ENCODE data around the gene ICA1.

The ICA1 gene

DNA sequence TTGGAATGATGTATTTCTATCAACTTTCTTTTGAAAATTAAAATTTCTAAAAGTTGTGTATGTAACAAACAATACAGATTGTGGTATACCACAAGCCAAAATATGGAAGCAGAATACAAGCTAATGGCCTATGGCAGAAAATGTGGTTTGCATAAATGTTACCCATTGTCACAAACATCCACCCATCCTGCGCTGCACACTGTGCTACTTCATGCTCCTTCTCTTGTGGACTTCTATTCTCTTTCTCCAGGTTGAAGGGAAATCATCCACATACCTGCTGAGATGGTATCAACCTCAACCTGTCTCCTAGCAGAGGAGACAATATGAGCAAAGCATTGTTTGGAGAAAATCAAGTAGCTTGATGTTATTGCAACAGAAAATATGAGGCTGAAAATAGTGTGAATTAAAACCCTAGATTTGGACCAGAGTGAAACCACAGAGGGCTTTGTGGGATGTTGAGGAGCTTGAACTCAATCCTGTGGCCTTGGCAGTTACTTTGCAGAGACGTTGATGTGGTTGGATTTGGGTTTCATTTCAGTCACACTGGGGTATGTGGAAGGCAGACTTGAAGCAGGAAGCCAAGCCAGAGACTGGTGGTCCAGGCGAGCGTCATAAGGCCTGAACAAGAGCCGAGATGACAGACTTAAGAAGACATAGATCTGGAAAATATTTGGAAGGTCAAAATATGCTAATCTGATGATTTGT is 63.8 kb downstream of the ICA1 start:
- no peak overlapping the region for H3K4me3 ChIP-seq (ENCODE audit: low read depth, low read length)
- no peaks in the 10 kb centered on the region for H3K27me3 ChIP-seq (ENCODE audit: insufficient read depth, low read depth, severe bottlenecking)
- DNase-seq, result no peak
- no peaks in the 10 kb centered on the region for H3K36me3 ChIP-seq
- no peak overlapping the region for H3K27ac ChIP-seq
- H3K9me3 ChIP-seq (ENCODE audit: severe bottlenecking), result no peaks in the 10 kb centered on the region
- TF ChIP-seq, protein P1, sequence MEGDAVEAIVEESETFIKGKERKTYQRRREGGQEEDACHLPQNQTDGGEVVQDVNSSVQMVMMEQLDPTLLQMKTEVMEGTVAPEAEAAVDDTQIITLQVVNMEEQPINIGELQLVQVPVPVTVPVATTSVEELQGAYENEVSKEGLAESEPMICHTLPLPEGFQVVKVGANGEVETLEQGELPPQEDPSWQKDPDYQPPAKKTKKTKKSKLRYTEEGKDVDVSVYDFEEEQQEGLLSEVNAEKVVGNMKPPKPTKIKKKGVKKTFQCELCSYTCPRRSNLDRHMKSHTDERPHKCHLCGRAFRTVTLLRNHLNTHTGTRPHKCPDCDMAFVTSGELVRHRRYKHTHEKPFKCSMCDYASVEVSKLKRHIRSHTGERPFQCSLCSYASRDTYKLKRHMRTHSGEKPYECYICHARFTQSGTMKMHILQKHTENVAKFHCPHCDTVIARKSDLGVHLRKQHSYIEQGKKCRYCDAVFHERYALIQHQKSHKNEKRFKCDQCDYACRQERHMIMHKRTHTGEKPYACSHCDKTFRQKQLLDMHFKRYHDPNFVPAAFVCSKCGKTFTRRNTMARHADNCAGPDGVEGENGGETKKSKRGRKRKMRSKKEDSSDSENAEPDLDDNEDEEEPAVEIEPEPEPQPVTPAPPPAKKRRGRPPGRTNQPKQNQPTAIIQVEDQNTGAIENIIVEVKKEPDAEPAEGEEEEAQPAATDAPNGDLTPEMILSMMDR (IDR thresholded peaks at IDR 0.05; ENCODE audit: low read depth, low read length), result no peak

DNA sequence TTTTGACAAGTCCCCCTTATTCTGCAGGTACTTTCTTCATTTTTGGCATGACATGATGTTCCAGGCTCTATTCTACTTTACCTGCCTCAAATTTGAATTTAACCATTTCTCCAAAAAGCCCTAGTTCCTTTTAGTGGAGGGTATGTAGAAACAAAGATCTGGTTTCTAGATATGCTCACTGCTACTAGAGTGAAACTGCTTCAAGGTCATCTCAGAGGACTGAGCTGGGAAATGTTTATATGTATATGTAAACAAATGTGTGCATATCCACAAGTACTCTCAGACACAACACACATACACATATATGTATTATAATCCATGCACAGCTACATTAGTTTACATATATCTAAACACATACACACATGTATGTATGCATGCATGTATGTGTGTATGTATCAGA is 69.1 kb downstream of the ICA1 start:
- no peaks in the 10 kb centered on the region for H3K27me3 ChIP-seq (ENCODE audit: insufficient read depth, low read depth, severe bottlenecking)
- no peak for DNase-seq
- TF ChIP-seq, protein P1 (IDR thresholded peaks at IDR 0.05; ENCODE audit: low read depth, low read length), result no peak
- H3K4me3 ChIP-seq (ENCODE audit: low read depth, low read length), result no peak overlapping the region
- H3K36me3 ChIP-seq, result no peaks in the 10 kb centered on the region
- no peak overlapping the region for H3K27ac ChIP-seq
- H3K9me3 ChIP-seq (ENCODE audit: severe bottlenecking), result no peaks in the 10 kb centered on the region

DNA sequence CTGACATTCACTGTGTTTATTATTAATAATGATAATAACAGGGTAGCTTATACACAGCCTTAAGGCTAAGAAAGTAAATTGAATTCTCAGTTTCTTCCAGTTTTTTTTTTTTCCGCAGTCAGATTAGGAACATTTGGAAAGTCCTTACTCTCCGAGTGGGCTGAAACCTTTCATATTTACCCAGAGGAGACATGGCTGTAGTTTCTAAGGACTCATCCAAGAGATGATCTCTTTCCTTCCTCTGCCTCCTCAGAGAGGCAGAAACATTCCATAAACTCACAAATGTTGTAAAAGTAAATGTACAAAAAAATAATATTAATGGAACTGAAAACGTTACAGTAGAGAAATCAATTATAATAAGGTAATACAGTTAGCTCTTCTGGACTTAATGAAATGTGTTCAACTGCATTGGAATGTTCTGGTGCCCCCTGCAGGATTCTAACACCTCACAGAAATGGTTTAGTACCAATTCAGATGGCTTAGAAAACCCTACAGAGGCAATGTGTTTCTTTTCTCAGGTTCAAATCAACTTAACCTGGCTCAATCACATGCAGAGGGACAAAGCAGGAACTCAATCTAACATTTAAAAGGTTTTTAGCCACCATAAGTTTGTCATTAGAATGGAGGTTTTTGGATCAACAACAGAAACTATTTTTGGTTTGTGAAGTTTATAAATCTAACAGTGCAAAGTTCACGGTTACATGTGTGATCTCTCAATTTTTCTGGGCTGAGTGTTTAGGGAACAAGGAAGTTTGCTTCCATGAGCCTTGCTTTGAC is 71.7 kb downstream of the ICA1 start:
- Histone ChIP-seq H3K4me3 (ENCODE audit: low read depth, low read length) (no peak overlapping the region), H3K27me3 (ENCODE audit: insufficient read depth, low read depth, severe bottlenecking) (no peaks in the 10 kb centered on the region), H3K9me3 (ENCODE audit: severe bottlenecking) (no peaks in the 10 kb centered on the region), H3K27ac (no peak overlapping the region), H3K36me3 (no peaks in the 10 kb centered on the region)
- TF ChIP-seq, protein P1 (IDR thresholded peaks at IDR 0.05; ENCODE audit: low read depth, low read length), result peak; percentile 52
- peak; percentile 61 for DNase-seq

DNA sequence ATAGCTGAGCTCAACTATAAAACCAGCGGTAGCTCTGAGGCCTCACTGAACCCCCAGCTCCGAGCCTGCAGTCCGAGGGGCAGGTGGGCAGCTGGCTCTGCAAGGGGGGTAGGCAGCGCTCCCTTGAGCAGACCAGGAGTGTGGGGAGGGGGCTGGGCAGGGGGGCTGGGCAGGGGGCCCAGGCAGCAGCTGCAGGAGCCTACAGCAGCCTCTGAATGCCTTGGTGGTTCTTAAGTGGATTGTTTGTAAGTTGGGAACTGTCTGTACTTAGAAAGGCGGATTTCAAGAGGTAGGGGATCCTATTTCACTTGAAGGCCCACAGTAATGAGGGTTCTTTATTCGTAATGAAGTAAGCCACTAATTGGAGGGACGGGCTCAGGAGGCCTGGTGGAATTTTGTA is 72.3 kb downstream of the ICA1 start:
- DNase-seq, result no peak
- TF ChIP-seq, protein P1 (IDR thresholded peaks at IDR 0.05; ENCODE audit: low read depth, low read length), result no peak
- Histone ChIP-seq H3K4me3 (ENCODE audit: low read depth, low read length) (no peak overlapping the region), H3K27ac (no peak overlapping the region), H3K36me3 (no peaks in the 10 kb centered on the region), H3K27me3 (ENCODE audit: insufficient read depth, low read depth, severe bottlenecking) (no peaks in the 10 kb centered on the region), H3K9me3 (ENCODE audit: severe bottlenecking) (no peaks in the 10 kb centered on the region)

DNA sequence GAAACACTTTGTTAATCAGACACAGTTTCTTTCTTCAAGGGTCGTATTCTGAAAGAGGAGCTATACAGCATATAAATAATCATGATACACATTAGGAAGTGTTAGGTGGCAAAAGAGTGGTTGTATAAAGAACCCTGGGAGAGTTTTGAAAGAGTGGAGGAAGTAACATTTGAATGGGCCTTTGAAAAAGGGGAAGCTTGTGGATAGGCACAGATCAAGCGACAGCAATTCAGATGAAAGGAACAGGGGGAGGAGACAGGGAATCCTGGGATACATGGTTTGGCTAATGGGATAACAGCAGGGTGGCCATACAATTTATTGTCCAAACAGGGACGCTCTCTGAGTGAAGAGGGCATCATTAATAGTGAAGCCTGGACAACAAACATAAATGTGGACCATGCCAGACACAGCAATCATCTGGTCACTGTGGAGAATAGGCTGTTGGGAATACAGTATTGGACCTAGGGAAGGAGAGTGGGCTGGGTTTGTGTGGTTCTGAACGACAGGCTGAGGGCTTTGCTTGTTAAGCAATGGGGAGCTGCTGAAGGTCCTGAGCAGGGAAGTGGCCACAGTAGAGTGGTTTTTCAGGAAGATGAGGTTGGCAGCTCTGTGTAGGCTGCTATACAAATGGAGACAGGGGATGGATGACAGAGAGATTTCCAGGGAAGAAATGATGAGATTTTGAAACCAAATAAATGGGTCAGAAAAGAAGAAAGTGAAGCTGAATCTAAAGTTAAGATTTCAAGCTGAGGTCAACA is 75.9 kb downstream of the ICA1 start:
- no peaks in the 10 kb centered on the region for H3K27me3 ChIP-seq (ENCODE audit: insufficient read depth, low read depth, severe bottlenecking)
- H3K4me3 ChIP-seq (ENCODE audit: low read depth, low read length), result no peak overlapping the region
- H3K9me3 ChIP-seq (ENCODE audit: severe bottlenecking), result no peaks in the 10 kb centered on the region
- DNase-seq, result no peak
- TF ChIP-seq, protein P1 (IDR thresholded peaks at IDR 0.05; ENCODE audit: low read depth, low read length), result no peak
- no peak overlapping the region for H3K27ac ChIP-seq
- H3K36me3 ChIP-seq, result no peaks in the 10 kb centered on the region

All from WERI-Rb-1 (cell line).